ENCODE results near the gene VAV2.

Gene VAV2

DNA sequence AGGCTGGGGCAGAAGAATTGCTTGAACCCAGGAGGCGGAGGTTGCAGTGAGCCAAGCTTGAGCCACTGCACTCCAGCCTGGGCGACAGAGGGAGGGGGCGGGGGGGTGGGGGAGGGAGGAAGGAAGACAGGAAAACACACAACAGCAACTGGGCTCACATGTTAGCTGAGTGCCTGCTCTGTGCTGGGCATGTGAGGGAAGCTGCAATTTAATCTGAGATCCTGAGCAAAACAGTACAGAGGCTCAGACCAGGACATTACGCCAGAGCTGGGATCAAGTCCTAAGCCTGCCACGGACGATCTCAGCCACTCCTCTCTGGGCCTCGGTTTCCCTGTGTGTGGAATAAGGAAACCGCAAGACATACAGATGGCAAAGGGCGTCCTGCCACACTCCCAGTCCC, 119.1 kb downstream of the VAV2 start:
- DNase-seq (ENCODE audit: low spot score), result no peak

DNA sequence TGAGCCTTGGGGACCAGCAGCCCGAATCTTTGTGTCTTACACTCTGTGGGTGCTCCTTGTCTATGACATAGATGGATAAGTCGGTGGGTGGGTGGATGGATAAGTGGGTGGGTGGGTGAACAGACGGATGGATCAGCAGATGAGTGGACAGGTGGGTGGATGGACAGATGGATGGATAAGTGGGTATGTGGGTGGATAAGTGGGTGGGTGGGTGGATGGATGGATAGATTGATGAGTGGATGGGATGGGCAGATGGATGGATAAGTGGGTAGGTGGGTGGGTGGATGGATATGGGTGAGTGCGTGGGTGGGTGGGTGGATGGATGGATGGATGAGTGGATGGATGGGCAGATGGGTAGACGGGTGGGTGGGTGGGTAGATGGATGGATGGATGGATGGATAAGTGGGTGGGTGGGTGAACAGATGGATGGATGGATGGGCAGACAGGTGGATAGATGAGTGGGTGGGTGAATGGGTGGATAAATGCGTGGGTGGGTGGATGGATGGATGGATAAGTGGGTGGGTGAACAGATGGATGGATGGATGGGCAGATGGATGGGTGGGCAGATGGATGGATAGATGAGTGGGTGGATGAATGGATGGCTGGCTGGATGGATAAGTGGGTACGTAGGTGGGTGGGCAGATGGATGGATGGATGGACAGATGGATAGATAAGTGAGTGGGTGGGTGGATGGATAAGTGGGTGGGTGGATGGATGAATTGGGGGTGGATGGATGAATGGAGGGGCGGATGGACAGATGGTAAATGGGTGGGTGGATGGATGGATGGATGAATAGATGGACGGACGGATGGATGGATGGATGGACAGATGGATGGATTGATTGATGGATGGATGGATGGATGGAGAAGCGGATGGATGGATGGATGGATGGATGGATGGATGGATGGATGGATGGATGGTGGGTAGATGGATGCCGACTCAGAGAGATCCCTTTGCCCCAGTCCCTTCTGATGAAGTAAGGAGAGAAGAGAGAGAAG, 121.2 kb downstream of the VAV2 start:
- no peak for DNase-seq (ENCODE audit: low spot score)

DNA sequence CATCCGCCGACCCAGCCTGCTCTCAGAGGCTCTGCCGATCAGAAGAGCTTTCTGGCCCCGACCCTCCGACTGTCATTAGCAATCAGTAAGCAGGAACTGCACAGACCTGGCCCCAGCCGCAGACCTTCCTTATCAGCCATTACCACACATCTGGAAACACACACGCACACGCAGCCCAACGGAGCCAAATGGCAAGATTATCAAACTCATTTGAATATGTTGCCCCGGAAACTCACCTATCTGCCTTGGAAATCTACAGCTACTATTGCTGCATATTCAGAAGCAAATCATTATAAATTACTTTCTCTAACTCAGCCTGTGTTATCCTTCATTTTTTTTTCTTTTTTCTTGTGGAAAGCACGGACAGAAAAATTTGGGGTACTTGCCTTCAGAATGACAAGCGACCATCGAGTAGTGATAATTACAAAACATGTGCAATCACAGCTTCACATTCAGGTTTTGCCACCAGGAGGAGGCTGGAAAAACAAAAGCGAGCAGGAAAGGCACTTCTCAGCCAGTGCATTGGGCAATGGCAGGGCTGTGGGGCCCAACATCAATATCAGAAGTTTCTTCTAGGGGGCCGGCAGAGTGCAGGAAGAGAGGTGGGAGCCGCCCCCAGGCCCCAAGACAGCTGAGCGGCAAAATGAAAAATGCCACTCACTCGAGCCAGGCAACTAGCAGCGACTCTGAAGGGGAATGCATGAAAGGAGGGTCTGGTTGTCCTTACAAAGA, 122.3 kb downstream of the VAV2 start:
- DNase-seq (ENCODE audit: low spot score), result no peak

DNA sequence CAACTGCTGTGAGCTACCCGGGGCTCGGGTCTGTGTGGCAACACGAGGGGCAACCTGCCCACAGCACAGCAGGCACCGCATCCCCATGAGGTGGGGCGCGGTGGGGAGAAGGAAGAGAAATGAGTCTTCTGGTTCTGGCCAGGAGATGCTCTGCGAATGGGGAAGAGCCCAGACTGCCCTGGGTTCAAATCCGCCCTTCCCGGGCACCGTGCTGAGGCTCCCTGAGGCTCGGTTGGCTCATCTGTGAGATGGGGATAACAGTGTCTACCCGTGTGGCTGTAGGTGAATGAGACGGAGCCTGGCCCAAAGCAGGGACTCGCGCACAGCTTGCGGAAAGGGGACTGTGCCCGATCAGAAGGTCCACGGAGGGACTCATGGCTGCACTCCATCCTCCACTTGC, 123.9 kb downstream of the VAV2 start:
- DNase-seq (ENCODE audit: low spot score), result no peak

DNA sequence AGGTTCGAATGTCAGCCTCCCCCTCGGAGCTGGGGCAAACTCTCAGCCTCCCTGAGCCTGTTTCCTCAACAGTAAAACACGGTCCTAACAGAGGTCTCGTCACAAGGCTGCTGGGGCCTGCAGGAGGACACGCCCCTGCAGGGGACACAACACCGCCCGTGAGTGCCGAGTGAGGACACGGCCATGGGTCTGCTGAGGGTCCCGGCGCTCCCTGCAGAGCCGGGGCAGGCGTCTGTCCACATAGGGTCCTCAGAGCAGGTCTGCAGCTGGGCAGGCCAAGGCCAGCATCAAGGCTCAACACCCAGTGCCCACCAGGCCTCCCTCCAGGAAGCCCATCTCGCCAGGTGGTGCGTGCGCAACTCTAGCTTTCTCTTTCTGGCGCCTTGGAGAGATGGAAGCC, 125.2 kb downstream of the VAV2 start:
- no peak for DNase-seq (ENCODE audit: low spot score)

DNA sequence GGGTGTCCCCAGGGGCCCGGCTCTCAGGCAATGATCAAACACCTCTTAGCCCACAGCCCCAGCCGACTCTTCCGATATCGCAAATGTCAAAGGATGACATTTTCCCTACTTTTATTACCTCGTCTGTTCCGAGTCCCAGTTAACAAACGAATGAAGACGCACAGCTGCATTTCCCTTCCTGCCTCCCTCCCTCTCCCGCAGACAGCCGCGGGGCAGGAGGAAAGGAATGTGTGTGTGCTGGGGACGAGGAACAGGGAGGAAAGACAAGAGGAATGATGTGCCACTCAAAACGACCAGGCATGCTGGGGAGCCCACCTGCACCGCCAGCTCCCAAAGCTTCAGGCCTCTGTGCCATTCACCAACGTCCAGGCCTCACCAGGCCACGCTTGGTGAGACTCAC, 128.1 kb downstream of the VAV2 start:
- no peak for DNase-seq (ENCODE audit: low spot score)

DNA sequence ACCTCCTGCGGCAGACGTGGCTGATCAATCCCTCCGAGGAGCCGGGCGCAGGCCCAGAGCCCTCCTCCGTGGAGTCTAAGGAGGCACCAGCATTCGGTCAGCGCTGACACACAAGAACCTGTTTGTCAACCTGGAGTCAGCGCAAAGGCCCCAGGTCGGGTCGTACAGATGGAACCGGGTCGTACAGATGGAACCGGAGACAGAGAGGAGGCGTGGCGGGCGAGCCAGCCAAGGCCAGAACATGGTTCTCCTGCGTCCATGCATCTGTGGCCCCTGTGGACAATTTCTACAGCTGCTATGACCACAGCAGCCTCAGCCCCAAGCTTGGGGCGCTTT, 128.9 kb downstream of the VAV2 start:
- no peak for DNase-seq (ENCODE audit: low spot score)

DNA sequence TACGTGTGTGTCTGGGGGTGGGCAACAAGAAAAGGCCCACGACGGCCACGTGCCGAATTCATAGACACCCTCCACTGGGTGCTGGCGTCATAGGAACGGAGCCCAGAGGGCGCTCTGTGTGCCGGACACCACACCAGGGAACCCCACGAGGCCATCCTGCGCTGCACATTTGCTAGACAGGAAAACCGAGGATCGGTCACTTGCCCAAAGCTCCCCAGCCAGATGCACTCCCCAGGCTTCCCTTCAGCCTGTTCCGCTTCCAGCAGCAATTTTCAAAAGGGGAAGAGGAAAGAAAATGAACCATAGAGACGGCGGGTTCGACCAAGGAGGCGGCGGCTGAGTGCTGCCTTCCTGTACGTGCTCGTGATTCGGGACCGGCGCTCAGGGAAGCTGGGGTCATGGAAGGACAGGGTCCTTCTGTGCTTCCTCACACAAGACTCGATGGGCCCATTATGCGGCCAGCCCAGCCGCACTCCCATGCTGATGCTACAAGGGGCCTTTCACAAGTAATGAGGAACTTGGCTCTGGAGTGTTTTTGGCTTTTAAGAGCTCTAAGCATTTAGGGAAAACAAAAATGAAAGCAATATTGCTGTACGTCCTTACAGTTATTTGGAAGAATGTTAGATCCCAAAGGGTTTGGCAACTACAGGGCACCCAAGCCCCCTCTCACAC, 129.4 kb downstream of the VAV2 start:
- DNase-seq (ENCODE audit: low spot score), result no peak

DNA sequence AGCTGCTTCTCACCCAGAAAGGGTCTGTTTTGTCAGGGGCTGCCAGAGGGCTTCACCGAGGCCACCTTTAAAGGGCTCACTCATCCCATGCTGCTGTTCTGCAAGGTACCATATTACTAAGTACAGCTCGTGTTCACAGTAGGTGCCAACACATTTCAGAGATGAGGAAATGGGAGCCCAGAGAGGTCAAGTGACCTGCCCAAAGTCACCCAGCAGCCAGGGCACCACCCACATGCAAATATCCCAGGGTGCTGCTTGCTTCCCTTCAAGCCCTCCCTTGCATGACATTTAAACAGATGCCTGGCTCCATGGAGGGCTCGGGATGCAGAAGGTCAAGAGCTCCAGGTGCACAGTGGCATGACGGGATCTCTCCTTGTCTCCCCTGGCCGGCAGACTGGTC, 130.4 kb downstream of the VAV2 start:
- DNase-seq (ENCODE audit: low spot score), result no peak

DNA sequence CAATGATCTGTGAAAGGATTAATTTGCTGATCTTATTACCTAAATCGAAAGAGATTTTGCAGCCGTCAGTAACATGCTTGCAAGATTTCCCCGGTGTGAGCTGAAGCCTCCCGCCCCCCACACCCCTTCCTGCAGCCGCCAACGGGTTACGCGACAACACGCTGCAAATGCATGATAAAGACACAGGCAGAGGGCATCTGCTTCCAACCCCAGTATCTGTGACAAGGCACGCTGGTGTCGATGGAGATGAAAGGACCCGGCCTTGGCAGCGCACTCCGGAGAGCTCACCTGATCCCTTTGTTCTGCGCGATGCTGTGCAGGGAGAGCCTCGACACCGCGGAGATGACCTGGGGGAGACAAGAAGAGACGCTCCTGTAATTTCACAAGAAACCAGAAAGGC, 131.0 kb downstream of the VAV2 start:
- DNase-seq (ENCODE audit: low spot score), result no peak

DNA sequence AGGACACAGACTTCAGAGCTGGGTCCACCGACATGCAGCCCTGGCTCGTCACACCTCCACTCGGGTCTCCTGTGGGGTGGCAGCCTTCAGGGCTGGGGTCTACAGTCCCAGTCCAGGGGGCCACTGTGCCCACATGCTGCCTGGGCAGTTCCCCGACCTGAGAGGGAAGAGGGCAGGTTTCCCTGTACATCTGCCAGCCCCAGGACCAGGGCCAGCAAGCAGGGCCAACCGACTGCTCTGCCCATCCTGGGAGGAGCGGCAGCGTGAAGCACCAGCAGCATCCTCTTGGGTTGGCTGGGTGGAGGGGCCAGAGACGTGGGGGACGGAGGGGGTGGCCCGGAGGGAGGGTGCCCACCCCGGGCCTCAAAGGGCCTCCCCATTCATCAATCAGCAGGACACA, 133.4 kb downstream of the VAV2 start:
- DNase-seq (ENCODE audit: low spot score), result no peak

DNA sequence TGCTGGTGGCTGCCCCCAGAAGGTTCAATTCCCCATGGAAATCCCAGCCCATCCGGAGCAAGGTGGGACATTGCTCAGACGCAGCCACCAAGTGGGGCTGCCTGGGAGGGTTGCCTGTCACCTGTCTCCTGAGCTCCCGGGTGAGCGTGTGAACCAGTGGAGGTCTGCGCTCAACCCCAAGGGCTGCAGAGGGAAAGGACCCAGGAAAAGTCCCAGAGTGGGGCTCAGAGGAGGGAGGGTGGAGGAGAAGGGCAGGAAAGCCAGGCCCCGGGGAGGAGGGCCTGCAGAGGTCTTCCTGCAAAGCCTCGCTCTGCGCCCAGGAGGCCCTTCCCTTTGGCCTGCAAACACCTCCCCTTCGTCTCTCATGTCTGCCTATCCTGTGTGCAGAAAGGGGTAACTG, 134.5 kb downstream of the VAV2 start:
- DNase-seq (ENCODE audit: low spot score), result no peak

DNA sequence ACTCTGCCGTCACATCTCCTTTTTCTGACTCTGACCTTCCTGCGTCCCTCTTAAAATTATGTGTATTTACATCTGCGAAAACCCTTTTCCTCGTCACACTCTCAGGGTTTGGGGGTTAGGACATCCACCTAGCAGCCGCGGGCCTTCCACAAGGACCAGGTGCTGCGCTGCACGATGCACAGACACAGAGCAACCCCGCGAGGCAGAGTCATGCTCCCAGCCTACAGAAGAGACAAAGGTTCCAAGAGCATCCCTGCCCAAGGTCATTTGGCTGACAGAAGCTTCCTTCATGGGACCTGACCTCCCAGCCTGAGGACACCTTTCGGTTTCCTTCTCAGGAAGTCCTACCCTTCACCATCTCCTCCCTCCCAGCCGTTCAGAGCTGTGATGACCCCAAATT, 135.3 kb downstream of the VAV2 start:
- no peak for DNase-seq (ENCODE audit: low spot score)

DNA sequence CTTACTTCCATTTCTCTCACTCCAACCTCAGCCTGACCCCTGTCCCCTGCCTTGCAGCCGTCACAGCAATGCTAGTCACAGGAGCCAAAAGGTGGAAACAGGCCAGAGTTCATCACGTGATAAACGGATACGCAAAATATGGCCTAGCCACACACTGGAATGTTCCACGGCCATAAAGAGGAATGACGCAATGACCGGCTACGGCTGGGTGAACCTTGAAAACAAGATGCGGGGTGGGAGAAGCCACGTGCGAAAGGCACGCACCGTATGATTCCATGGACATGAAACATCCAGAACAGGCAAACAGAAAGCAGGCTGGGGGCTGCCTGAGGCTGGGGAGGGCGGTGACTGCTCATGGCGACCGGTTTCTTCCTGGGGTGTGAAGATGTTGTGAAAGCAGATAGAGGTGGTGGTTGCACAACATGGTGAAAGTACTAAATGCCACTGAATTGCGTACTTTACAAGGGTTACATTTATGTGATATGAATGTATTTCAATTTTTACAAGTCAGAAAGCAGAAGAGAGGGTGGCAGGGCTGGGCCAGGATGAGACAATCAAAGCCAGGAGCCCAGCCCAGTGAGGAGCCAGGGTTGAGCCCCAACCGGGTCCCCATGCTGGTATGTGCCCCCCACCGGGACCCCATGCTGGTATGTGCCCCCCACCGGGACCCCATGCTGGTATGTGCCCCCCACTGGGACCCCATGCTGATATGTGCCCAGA, 136.2 kb downstream of the VAV2 start:
- no peak for DNase-seq (ENCODE audit: low spot score)

DNA sequence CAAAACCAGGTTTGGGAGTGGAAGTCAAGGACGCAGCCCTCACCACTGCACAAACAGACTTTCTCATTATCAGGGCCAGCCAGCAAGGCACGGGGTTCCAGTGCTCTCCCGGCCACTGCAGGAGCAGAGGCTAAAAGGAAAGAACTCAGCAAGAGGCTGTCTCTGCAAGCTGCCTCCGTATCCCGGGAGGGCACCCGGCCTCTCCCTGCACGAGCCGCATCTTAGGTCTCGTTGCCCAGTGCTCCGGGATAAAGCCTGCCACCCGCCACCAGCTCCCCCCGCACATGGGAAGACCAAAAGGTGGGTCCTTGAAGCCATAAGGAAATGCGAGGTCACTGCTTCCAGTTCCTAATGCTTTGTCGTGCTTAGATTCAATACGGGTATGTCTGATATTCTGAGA, 136.8 kb downstream of the VAV2 start:
- no peak for DNase-seq (ENCODE audit: low spot score)

DNA sequence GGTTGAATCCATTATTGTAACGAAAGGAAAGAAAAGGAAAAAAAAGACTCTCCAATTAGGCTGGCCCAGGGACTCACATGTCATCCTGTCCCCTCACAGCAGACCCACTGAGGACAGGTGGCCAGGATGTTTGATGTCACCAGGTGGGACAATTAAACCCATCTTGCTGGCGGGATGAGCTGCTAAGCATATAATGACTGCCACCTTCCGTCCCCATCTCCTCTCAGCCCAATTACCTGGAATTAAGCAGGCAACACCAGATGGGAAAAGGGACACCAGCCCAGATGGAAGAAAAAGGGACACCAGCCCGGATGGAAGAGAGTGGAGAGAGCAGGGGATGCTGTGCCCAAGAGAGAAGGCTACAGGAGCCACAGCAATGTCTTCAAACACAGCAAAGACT, 137.4 kb downstream of the VAV2 start:
- DNase-seq (ENCODE audit: low spot score), result no peak

DNA sequence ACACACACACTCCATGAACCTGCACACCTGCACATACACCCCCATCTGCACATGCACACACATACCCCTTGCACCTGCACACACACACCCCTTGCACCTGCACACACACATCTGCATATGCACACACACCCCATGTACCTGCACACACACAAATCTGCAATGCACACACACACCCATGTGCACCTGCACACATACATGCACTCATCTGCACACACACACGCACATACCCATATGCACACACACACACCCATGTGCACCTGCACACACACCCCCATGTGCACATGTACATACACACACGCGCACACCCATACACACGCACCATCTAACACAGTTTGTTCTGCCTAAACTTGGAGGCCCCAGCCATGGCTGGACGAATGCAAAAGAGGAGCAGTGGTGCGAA, 138.1 kb downstream of the VAV2 start:
- no peak for DNase-seq (ENCODE audit: low spot score)

DNA sequence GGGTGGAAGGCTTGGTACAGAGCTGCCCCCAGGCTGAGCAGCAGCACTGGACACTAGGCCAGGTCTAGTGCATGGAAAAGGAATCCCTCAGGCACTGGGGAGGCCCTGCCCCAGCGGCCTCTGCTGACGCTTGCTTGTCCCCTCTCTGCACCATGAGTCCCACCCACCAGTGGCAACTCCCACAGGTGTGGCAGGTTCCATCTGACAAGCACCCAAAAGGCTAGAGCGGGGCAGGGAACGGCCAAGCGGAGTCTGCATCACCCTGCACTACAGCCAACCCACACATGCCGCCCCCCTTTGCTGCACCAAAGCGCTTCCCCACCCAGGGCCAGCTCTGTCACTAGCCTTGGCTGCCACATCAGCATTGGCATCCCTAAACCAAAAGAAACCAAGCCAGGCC, 138.8 kb downstream of the VAV2 start:
- no peak for DNase-seq (ENCODE audit: low spot score)

DNA sequence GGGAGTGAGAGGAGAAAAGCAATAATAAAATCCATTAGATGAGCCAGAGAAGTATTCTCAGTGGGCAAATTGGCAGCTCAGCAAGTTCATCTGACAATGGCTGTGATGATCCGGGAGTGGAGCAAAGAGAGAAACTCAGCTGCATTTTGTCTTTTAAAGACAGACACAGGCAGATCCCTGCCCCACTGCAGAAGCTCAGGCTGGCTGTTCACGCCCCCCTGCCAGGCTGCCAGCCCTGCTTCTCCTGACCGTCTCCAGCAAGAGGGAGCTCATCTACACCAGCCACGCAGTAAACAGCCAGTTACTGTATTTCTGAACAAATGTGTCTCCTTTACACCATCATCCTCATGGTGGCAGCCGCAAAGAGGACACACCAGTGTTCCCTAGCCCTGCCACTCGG, 139.7 kb downstream of the VAV2 start:
- no peak for DNase-seq (ENCODE audit: low spot score)

DNA sequence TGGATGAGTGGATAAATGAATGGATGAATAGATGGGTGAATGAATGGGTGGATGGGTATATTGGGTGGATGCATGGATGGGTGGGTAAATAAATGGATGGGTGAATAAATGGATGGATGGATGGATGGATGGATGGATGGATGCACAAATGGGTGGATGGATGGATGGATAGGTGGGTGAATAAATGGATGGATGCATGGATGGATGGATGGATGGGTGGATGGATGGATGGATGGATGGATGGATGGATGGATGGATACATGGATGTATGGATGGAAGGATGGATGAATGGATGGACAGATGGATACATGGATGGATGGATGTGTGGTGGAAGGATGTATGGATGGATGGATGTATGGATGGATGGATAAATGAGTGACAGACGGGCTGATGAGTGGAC, 140.4 kb downstream of the VAV2 start:
- no peak for DNase-seq (ENCODE audit: low spot score)

DNA sequence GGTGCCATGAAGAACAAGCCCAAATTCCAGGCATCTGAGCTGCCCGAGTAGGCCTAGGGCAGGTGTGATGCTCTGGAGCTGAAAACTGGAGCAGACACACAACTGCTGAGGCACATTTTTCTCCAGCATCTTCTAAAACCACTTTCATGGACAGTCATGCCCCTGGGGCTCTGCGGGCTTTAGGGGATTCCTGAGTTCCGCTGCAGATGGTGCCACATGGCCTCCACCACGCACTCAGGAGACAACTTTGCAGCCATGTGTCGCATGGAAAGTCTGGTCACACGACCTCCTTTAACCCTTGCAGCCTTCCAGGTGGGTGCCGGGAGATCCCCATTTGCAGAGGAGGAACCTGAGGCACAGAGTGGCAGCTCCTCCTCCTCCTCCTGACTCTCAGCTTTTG, 141.2 kb downstream of the VAV2 start:
- no peak for DNase-seq (ENCODE audit: low spot score)

DNA sequence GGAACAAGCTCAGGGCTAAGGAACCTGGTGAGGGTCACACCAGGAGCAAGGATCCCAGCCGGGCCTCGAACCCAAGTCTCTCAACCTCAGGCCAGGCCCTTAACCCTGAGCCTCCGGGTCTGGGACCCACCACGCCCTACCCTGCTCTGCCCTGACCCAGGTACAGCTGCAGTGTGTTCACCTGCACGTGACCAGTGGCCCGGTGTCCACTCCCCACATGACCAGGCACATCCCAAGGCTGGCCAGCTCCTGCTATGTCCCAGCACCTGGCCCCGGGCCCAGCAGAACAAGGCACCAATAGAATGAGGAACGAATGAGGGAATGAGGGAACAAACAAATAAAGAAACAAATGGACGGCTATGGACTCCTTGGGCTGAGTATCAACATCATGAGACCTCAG, 142.0 kb downstream of the VAV2 start:
- no peak for DNase-seq (ENCODE audit: low spot score)
